Type B pancreatic cell (in vitro differentiated cells): ENCODE data around the gene MTCH2. TPM values are rescaled to one million over a fixed set of nuclear protein-coding genes. Genes with fewer than 3 reads are reported as not detected.

Experiments used
- DNase-seq: peaks from one replicate; pipeline ENCODE4 v3.0.0; 2021; ENCODE audit warnings: mixed read lengths; ENCODE audit not compliant: unreplicated experiment; ENCODE audit errors: extremely low spot score
- H3K27ac Mint-ChIP-seq: 2 replicates; pipeline ENCODE4 v1.8.0; 2021; ENCODE audit warnings: mild to moderate bottlenecking, mixed read lengths
- H3K27me3 Mint-ChIP-seq: 2 replicates; pipeline ENCODE4 v1.8.0; 2021; ENCODE audit warnings: mixed read lengths
- H3K36me3 Mint-ChIP-seq: 2 replicates; pipeline ENCODE4 v1.8.0; 2021; ENCODE audit warnings: mixed read lengths
- H3K4me1 Mint-ChIP-seq: one replicate; pipeline ENCODE4 v1.8.0; 2021; ENCODE audit warnings: mixed read lengths; ENCODE audit not compliant: unreplicated experiment
- H3K4me3 Mint-ChIP-seq: 2 replicates; pipeline ENCODE4 v1.8.0; 2021; ENCODE audit warnings: mild to moderate bottlenecking, mixed read lengths
- H3K9me3 Mint-ChIP-seq: 2 replicates; pipeline ENCODE4 v1.8.0; 2021; ENCODE audit warnings: mixed read lengths
- total RNA-seq: library from RNA; stranded (reverse); gene quantifications from 2 replicates; pipeline ENCODE4 v1.2.1, GENCODE V29; 2021; ENCODE audit warnings: low replicate concordance
- TF ChIP-seq, protein P1 (sequence below): fragments of 200-600 bp; sonication (generic); conservative IDR thresholded peaks from 2 replicates; pipeline ENCODE4 v1.5.0; 2021; ENCODE audit warnings: antibody characterized with exemption, mild to moderate bottlenecking

Gene MTCH2
- total RNA-seq, 1 donor from 2014 or later: 96.1 TPM

GRCh38 chr11:47583844-47584243, 58.5 kb downstream of the MTCH2 start:
- Mint-ChIP-seq H3K4me3 (no peak overlapping the region), H3K27ac (no peak overlapping the region), H3K27me3 (no peaks in the 10 kb centered on the region), H3K36me3 (peaks cover 28% of the 10 kb centered on the region), H3K9me3 (no peaks in the 10 kb centered on the region), H3K4me1 (peaks cover 6% of the 10 kb centered on the region)
- DNase-seq: no peak
- TF ChIP-seq, protein P1, sequence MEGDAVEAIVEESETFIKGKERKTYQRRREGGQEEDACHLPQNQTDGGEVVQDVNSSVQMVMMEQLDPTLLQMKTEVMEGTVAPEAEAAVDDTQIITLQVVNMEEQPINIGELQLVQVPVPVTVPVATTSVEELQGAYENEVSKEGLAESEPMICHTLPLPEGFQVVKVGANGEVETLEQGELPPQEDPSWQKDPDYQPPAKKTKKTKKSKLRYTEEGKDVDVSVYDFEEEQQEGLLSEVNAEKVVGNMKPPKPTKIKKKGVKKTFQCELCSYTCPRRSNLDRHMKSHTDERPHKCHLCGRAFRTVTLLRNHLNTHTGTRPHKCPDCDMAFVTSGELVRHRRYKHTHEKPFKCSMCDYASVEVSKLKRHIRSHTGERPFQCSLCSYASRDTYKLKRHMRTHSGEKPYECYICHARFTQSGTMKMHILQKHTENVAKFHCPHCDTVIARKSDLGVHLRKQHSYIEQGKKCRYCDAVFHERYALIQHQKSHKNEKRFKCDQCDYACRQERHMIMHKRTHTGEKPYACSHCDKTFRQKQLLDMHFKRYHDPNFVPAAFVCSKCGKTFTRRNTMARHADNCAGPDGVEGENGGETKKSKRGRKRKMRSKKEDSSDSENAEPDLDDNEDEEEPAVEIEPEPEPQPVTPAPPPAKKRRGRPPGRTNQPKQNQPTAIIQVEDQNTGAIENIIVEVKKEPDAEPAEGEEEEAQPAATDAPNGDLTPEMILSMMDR: no peak

- Mint-ChIP-seq H3K36me3 (peaks cover 29% of the 10 kb centered on the region), H3K4me3 (peak within 1 kb of the TSS; percentile 99), H3K27me3 (no peaks in the 10 kb centered on the region)
Observed at GRCh38 chr11:47578524-47579494, 63.5 kb downstream of the MTCH2 start, which contains the start of the genes KBTBD4 and NDUFS3. KBTBD4 (minus strand) TSS chr11:47578970; CDS start chr11:47578951, 19 bp downstream. NDUFS3 (plus strand) TSS chr11:47579074; CDS start chr11:47579092, 18 bp downstream.

DNA sequence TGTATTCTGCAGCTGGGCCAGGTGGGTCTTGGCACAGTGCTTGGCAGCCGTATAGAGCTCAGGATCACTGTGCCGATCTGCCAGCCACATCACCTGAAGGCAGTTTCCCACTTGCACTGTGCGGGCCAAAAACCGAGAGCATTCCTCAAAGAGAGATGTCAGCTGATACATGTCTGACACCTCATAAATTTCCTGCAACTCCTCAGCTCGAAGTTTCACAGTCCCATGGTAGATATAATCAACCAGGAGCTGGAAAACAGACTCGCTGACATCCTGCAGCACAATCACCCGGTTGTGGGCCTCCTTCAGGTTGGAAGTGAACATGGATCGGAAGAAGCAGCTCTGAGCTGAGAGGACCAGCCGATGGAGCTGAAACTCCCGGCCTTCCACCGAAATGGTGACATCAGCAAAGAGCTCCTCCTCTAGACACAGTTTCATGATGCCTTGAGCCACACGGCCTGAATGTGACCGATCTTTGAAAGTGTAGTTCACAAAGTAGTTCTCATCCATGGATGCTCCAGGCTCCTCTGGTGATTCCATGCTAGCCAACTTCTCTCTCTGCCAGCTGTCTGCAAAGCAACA, 64.8 kb downstream of the MTCH2 start:
- DNase-seq: no peak
- TF ChIP-seq, protein P1: no peak
- Mint-ChIP-seq H3K27me3 (no peaks in the 10 kb centered on the region), H3K4me1 (peaks cover 16% of the 10 kb centered on the region), H3K36me3 (peaks cover 26% of the 10 kb centered on the region), H3K4me3 (peak overlapping the region; percentile 99), H3K9me3 (no peaks in the 10 kb centered on the region), H3K27ac (peak overlapping the region; percentile 99)

More at GRCh38 chr11:47578524-47579494, 63.5 kb downstream of the MTCH2 start, which contains the start of the genes KBTBD4 and NDUFS3:
- H3K27ac Mint-ChIP-seq: peak within 1 kb of the TSS; percentile 99
- H3K4me1 Mint-ChIP-seq: peaks cover 16% of the 10 kb centered on the region
- TF ChIP-seq, protein P1: no peak
- H3K9me3 Mint-ChIP-seq: no peaks in the 10 kb centered on the region
- peak; percentile 92 for DNase-seq

DNA sequence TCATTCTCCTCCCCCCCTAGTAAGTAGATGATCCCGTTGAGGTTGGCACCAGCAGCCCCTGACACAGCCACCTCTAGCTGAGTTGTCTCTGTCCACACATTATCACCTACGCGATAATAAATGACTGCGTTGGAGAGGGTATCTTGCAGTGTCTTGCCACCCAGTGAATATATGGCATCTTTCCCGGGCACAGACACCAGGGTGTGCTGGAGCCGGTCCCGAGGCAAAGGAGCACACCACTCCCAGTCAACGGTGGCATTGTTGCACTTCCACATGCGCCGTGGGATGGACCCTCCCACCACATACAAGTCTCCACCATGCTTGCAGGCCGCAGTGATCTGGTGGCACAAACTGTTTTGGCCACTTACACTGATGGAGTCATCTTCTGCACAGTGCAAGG, 69.0 kb downstream of the MTCH2 start:
- TF ChIP-seq, protein P1: no peak
- peaks cover 16% of the 10 kb centered on the region for H3K36me3 Mint-ChIP-seq
- no peak overlapping the region for H3K4me3 Mint-ChIP-seq
- no peaks in the 10 kb centered on the region for H3K27me3 Mint-ChIP-seq
- H3K27ac Mint-ChIP-seq: no peak overlapping the region
- no peaks in the 10 kb centered on the region for H3K9me3 Mint-ChIP-seq
- H3K4me1 Mint-ChIP-seq: peaks cover 11% of the 10 kb centered on the region
- no peak for DNase-seq

DNA sequence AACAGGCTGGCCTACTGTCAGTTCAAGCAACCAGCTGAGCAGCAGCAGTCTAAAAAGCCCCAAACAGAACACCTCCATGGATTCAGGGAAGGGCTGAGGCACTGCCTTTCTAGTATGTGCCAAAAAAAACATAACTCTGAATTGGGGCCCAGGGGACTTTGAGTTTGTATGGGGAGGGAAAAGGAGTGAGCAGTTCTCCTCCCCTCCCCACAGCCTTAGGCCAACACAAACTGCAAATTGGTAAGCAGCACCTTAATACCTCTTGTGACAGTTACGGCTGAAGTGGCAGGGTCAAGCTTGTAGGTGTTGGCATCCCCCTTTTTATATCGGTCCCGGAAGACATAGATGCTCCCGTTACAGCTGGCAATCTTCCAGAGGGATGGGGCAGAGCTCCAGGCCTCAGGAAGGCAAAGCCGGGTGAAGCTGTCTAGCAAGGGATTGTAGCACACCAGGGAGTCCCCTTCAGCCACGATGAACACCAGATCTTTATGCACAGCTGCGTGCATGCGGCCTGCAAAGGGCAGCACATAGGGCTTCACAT, 69.6 kb downstream of the MTCH2 start:
- Mint-ChIP-seq H3K9me3 (no peaks in the 10 kb centered on the region), H3K4me1 (peaks cover 6% of the 10 kb centered on the region), H3K36me3 (peaks cover 16% of the 10 kb centered on the region), H3K27ac (no peak overlapping the region), H3K4me3 (peak overlapping the region; percentile 28), H3K27me3 (no peaks in the 10 kb centered on the region)
- no peak for DNase-seq
- TF ChIP-seq, protein P1: no peak
